Ishikawa (cell line): Measurements from ENCODE around the gene PRSS48.

Experiments used
- CREB1 ChIP-seq: IDR thresholded peaks from 2 replicates; pipeline ENCODE4 v1.6.1; 2012; ENCODE audit warnings: low read depth
- EGR1 ChIP-seq: IDR thresholded peaks from 2 replicates; pipeline ENCODE4 v1.6.1; 2012
- EP300 ChIP-seq: IDR thresholded peaks from 2 replicates; pipeline ENCODE4 v1.6.1; 2012; ENCODE audit warnings: borderline replicate concordance
- FOXM1 ChIP-seq: IDR thresholded peaks from 2 replicates; pipeline ENCODE4 v1.6.1; 2012; ENCODE audit warnings: low read depth, borderline replicate concordance
- MAX ChIP-seq: IDR thresholded peaks from 2 replicates; pipeline ENCODE4 v1.6.1; 2012
- NFIC ChIP-seq: IDR thresholded peaks from 2 replicates; pipeline ENCODE4 v1.6.1; 2012
- RAD21 ChIP-seq: IDR thresholded peaks from 2 replicates; pipeline ENCODE4 v1.6.1; 2012; ENCODE audit warnings: low read depth
- REST ChIP-seq: IDR thresholded peaks from 2 replicates; pipeline ENCODE4 v1.6.1; 2012; ENCODE audit warnings: low read depth, mild to moderate bottlenecking
- TAF1 ChIP-seq: IDR thresholded peaks from 2 replicates; pipeline ENCODE4 v1.6.1; 2012; ENCODE audit warnings: low read depth, mild to moderate bottlenecking
- TCF12 ChIP-seq: IDR thresholded peaks from 2 replicates; pipeline ENCODE4 v1.6.1; 2012; ENCODE audit warnings: low read depth
- TEAD4 ChIP-seq: IDR thresholded peaks from 2 replicates; pipeline ENCODE4 v1.6.1; 2012
- USF1 ChIP-seq: IDR thresholded peaks from 2 replicates; pipeline ENCODE4 v1.6.1; 2012
- YY1 ChIP-seq: IDR thresholded peaks from 2 replicates; pipeline ENCODE4 v1.6.1; 2012; ENCODE audit warnings: low read depth
- ZBTB7A ChIP-seq: IDR thresholded peaks from 2 replicates; pipeline ENCODE4 v1.6.1; 2012; ENCODE audit warnings: low read depth

Gene PRSS48

GRCh38 chr4:151322570-151322969 is 45.6 kb downstream of the PRSS48 start:
- no peak for TF ChIP-seq NFIC
- no peak for TF ChIP-seq EGR1
- no peak for TF ChIP-seq REST
- TF ChIP-seq YY1 = no peak
- no peak for TF ChIP-seq USF1
- TF ChIP-seq EP300 = no peak
- no peak for TF ChIP-seq CREB1
- TF ChIP-seq FOXM1 = no peak

GRCh38 chr4:151323667-151324066 is 46.7 kb downstream of the PRSS48 start:
- no peak for TF ChIP-seq EP300
- no peak for TF ChIP-seq FOXM1

- TF ChIP-seq MAX = 0 out of 2 replicates have a peak, but pooled peaks have one; percentile 9
- no peak for TF ChIP-seq EP300
- no peak for TF ChIP-seq RAD21
- TF ChIP-seq YY1 = no peak
Measured at GRCh38 chr4:151324124-151324751, 47.3 kb downstream of the PRSS48 start.

- TF ChIP-seq TEAD4 (no peak), TAF1 (no peak; the same call in 1 of the 2 replicates), ZBTB7A (peak; percentile 22; the same call in 1 of the 2 replicates), USF1 (peak; percentile 67; the same call in 1 of the 2 replicates), YY1 (peak; percentile 65; the same call in 1 of the 2 replicates), MAX (peak; percentile 92)
Measured at GRCh38 chr4:151324752-151325110, 47.8 kb downstream of the PRSS48 start.

- TF ChIP-seq NFIC = no peak
- no peak for TF ChIP-seq RAD21
- TF ChIP-seq TEAD4 = no peak
- peak; percentile 65; the same call in 1 of the 2 replicates for TF ChIP-seq TAF1
- TF ChIP-seq YY1 = peak; percentile 64
- TF ChIP-seq MAX = peak; percentile 53; the same call in 1 of the 2 replicates
- no peak for TF ChIP-seq USF1
Measured at GRCh38 chr4:151325111-151325948, 48.4 kb downstream of the PRSS48 start, which contains the start of gene SH3D19. Gene SH3D19, minus strand, starts transcription at chr4:151325605. Its CDS starts 253 bp downstream, at chr4:151325352.

- no peak for TF ChIP-seq TCF12
- TF ChIP-seq YY1 = no peak
- no peak for TF ChIP-seq NFIC
- no peak for TF ChIP-seq TAF1
- TF ChIP-seq EP300 = no peak
Measured at GRCh38 chr4:151325949-151326246, 48.9 kb downstream of the PRSS48 start.

GRCh38 chr4:151329217-151330007 is 52.5 kb downstream of the PRSS48 start:
- TF ChIP-seq TCF12 (no peak), NFIC (no peak), FOXM1 (no peak), EGR1 (no peak), TAF1 (no peak)
